GM18907 (cell line): ENCODE measurements around the gene EN1.

Source experiments
- ATAC-seq: cut with Tn5 transposase; IDR thresholded peaks from one replicate; pipeline ENCODE4 v1.9.1; 2021; ENCODE audit warnings: mild to moderate bottlenecking, moderate library complexity; ENCODE audit not compliant: unreplicated experiment

The EN1 gene

DNA sequence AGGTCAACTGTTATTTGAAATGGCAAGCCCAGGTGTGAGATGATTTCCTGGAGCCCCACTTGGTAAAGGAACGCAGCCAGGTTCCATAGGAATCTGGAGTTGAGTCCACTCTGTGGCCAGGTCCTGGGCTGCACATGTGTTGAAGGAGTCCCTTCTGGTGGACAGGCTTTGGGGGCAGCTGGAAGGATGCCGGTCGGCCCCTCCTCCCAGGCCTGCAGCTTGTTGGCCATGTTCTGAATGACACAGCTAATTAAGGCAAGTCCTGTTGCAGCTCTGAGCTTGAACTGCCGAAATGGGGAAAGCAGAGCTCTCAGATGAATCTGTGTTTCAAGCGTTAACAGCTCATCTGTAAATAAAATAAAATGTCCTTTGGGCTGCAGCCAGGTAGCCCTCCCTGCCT lies 23.8 kb downstream of the EN1 start:
- no peak for ATAC-seq

- no peak for ATAC-seq
These were observed 24.9 kb downstream of the EN1 start for GRCh38 chr2:118822572-118822971.

DNA sequence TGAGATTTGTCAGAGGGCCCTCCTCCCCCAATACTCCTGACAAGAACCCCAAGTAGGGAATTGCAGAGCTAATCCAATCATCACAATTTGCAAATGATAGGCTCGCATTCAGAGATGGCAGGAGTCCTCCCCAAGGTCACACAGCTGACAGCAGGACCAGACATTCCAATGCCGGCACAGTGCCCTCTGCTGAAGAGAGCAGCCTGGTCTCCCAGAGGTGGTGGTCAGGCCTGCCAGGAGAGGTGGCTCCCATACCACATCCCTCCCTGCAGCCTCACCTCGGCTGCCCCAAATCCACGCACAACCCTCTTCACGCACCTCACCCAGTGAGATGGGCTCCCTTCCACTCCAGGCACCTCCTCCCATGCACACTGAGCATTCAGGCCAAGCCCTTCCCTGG lies 25.4 kb downstream of the EN1 start:
- no peak for ATAC-seq

- ATAC-seq = no peak
These were observed 30.0 kb downstream of the EN1 start for GRCh38 chr2:118817469-118817868.

GRCh38 chr2:118816669-118817068 lies 30.8 kb downstream of the EN1 start:
- no peak for ATAC-seq

DNA sequence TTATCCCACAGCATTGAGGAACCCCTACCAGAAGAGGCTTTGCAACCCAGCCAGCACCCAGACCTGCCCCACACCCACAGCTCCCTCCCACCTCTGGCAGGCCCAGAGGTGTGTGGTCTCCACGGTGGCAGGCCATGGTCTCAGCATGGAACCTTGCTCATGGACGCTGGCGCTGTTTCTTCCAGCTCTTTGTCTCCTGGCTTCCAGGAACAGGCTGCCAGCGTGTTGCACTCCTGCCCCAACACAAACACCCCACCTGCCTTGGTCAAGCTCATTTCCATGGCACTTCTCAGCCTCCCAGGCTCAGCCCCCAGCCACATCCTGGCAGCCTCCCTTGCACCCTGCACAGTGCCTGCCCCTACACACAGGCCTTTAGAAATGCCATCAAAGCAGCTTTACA lies 31.7 kb downstream of the EN1 start:
- ATAC-seq = no peak

DNA sequence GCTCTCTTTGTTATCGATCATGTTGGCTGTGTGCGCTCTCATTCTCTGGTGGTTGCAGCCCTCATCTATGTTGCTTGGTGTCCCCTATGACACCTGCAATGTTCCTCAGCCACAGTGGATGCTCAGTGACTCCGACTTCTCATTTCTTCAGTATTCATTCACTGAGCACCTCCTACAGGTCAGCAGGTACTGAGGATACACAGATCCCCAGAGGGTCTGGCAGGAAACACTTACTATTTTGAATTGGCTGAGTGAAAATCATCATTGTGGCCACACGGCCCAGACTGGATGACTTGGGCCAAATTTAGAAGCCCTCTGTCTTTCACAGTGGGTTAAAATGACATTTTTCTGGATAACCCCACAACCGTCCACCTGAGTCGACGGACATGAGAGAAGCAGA lies 32.1 kb downstream of the EN1 start:
- ATAC-seq = no peak

- ATAC-seq = no peak
These were observed 33.1 kb downstream of the EN1 start for GRCh38 chr2:118814368-118814767.

DNA sequence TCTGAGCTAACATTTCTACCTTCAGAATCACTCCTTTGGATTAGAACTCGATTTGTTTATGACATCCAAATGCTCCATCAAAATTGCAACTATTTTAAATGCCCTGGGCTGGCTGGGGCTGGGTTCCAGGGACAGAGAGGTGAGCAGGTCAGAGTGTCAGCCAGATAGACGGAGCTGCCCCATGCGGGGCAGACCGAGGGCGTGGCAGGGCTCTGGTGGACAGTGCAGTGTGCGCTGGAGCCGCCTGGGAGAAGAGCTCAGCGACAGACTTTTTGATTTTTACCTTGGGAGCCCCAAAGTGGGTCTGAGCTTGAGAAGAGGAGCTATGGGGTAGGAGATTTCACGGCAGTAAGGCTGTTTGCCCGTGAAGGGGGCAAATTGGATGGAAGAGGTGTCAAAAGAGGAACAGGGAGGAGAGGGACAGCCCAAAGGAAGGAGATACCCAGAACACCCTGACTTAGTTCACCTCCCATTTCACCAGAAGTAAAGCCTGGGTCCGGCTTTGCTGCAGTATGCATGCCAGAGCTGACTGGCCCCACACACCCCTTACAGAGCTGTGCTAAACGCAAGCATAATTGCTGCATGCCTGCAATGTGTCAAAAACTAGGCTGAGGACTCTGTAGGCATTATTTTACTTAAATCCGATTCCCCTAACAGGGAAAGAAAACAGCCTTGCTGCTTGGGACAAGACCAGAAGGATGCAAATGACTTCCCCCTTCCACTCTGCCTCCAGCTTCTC lies 33.7 kb downstream of the EN1 start:
- no peak for ATAC-seq

GRCh38 chr2:118813111-118813510 lies 34.3 kb downstream of the EN1 start:
- no peak for ATAC-seq

- ATAC-seq = no peak
These were observed 34.9 kb downstream of the EN1 start for GRCh38 chr2:118812552-118812951.

GRCh38 chr2:118811514-118812115 lies 35.8 kb downstream of the EN1 start:
- no peak for ATAC-seq

DNA sequence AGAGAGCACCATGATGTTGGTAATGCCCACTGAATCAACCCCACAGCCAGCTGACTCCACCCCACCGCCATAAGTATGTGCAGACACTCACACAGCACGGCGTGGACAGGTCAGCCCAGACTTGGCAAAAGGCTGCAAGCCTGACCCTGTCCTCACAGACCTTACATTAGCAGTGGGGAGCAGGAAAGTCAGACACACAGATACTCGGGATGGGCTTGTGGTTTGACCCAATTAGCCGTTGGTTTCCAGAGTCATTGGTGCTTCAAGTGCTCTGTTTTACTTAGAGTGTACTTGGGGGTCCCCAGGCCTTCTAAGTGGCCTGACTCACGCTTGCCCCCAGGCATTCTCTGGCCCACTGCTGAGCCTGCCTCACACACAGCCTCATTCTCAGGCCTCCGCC lies 36.7 kb downstream of the EN1 start:
- no peak for ATAC-seq

- ATAC-seq = no peak
These were observed 39.0 kb downstream of the EN1 start for GRCh38 chr2:118808429-118808809.

GRCh38 chr2:118807668-118808428 lies 39.6 kb downstream of the EN1 start:
- ATAC-seq = no peak

- no peak for ATAC-seq
These were observed 40.4 kb downstream of the EN1 start for GRCh38 chr2:118806797-118807667.

DNA sequence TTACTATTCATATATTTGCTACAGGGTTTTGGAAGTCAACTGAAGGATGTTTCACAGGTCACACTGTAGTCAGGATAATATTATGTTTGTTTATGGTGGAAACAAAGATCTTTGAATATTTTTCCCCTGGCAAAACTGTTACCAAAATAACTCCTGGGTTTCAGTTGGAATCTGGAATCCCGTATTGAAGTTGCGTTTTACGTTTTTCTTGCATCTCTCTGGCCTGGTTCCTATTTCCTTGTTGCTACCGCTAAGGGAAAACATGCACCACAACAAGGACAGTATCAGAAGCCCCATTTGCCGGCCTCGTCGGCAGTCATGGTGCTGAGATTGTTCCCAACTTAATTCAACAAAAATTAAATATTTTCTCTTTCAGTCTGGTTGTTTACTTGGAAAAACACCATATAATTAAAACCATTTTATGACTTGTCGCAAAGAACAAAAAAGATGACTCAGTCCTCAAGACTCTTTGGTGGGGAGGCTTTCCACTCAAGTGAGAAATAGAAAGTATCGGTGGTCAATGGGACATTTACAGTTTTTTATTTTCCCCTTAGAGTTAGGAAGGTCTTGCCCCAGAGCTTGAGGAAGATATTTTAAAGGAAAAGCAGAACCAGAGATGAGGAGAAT lies 42.3 kb downstream of the EN1 start:
- no peak for ATAC-seq

- ATAC-seq = no peak
These were observed 44.4 kb downstream of the EN1 start for GRCh38 chr2:118803012-118803411.

DNA sequence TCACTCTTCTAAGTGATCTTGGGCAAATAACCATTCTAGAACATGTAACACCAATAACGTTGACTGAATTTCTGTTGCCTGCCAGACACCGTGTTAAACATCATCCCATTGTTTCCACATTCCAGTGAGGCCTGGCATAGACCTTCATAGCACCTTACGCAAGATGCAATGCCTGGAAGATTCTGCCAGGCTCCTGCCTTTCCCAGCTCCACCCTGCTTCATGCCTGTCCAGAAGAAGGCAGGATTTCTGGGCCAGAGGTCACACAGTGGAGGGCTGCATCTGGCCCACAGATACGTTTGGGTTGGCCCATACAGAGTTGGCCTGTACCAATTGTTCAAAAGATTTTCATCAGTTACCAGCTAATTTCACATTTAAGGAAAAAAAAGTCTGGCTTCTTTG lies 46.3 kb downstream of the EN1 start:
- no peak for ATAC-seq

GRCh38 chr2:118800736-118801135 lies 46.7 kb downstream of the EN1 start:
- no peak for ATAC-seq

- ATAC-seq = no peak
These were observed 52.9 kb downstream of the EN1 start for GRCh38 chr2:118794546-118794945.
